ENCODE data around the gene DENND2A.
"Not testable (repeated sequence)": the region's sequence is repeated elsewhere in the genome, so short reads cannot be mapped to it uniquely, and the experiment has no call there.

The DENND2A gene

GRCh38 chr7:140501966-140502365 lies 138.6 kb downstream of the DENND2A start:
- no peak overlapping the region for H4K12ac ChIP-seq (ENCODE audit: low read depth, low read length)
- H2BK5ac ChIP-seq (ENCODE audit: low read depth, low read length, poor library complexity), result no peak overlapping the region
- H3K36me3 ChIP-seq (ENCODE audit: control insufficient read depth in 1 of 2, insufficient read depth in 2 of 2, low read length in 2 of 2), result no peaks in the 10 kb centered on the region
- no peak overlapping the region for H3K23ac ChIP-seq (ENCODE audit: low read length)
- H4K8ac ChIP-seq (ENCODE audit: low read depth, low read length), result no peak overlapping the region
- no peak overlapping the region for H2AFZ ChIP-seq (ENCODE audit: insufficient read depth, low read length, poor library complexity)
- peaks cover 2 to 7% of the 10 kb centered on the region in 2 experiments for H3K4me1 ChIP-seq (ENCODE audit: control insufficient read depth in 1 of 2, insufficient read depth in 2 of 2, low read length in 2 of 2)
- no peak overlapping the region for H3K4ac ChIP-seq (ENCODE audit: low read depth, low read length)
- H2AK5ac ChIP-seq (ENCODE audit: low read length), result no peak overlapping the region
- no peaks in the 10 kb centered on the region for H3K27me3 ChIP-seq (ENCODE audit: insufficient read depth, low read length)
- H3K4me3 ChIP-seq (ENCODE audit: low read depth, low read length), result no peak overlapping the region
- no peak overlapping the region for H2BK12ac ChIP-seq (ENCODE audit: low read length)
- H3K9ac ChIP-seq (ENCODE audit: low read length), result no peak overlapping the region
- no peak overlapping the region for H3K18ac ChIP-seq (ENCODE audit: low read length)
- H3K4me2 ChIP-seq (ENCODE audit: low read length), result no peak overlapping the region
- no peaks in the 10 kb centered on the region for H3K79me2 ChIP-seq (ENCODE audit: control insufficient read depth, insufficient read depth, low read length, poor library complexity)
- peaks cover 1% of the 10 kb centered on the region for H3K79me1 ChIP-seq (ENCODE audit: low read length)
- H3K27ac ChIP-seq (ENCODE audit: low read depth, low read length), result no peak overlapping the region
- H4K91ac ChIP-seq (ENCODE audit: low read depth, low read length), result no peak overlapping the region
- no peak for DNase-seq
- H3K14ac ChIP-seq (ENCODE audit: low read length), result no peak overlapping the region
- H3K9me3 ChIP-seq (ENCODE audit: insufficient read depth, low read depth, low read length), result peaks cover 1% of the 10 kb centered on the region
- no CpG with 5 or more reads among the region's 5 CpGs for WGBS (ENCODE audit: extremely low coverage, insufficient coverage, insufficient read length)
- no peak overlapping the region for H2BK120ac ChIP-seq (ENCODE audit: insufficient read depth, low read length, poor library complexity)

- not testable (repeated sequence) for H3K14ac ChIP-seq (ENCODE audit: low read length); H3K23ac ChIP-seq (ENCODE audit: low read length); H3K4me2 ChIP-seq (ENCODE audit: low read length); H4K91ac ChIP-seq (ENCODE audit: low read depth, low read length); H4K8ac ChIP-seq (ENCODE audit: low read depth, low read length); H3K18ac ChIP-seq (ENCODE audit: low read length); H3K9ac ChIP-seq (ENCODE audit: low read length); H2BK120ac ChIP-seq (ENCODE audit: insufficient read depth, low read length, poor library complexity); H2BK12ac ChIP-seq (ENCODE audit: low read length); H3K27me3 ChIP-seq (ENCODE audit: insufficient read depth, low read length); H3K27ac ChIP-seq (ENCODE audit: low read depth, low read length); H4K12ac ChIP-seq (ENCODE audit: low read depth, low read length); H2AFZ ChIP-seq (ENCODE audit: insufficient read depth, low read length, poor library complexity); H3K79me2 ChIP-seq (ENCODE audit: control insufficient read depth, insufficient read depth, low read length, poor library complexity); H3K36me3 ChIP-seq (ENCODE audit: control insufficient read depth in 1 of 2, insufficient read depth in 2 of 2, low read length in 2 of 2); H3K4me1 ChIP-seq (ENCODE audit: control insufficient read depth in 1 of 2, insufficient read depth in 2 of 2, low read length in 2 of 2); H3K79me1 ChIP-seq (ENCODE audit: low read length); H3K9me3 ChIP-seq (ENCODE audit: insufficient read depth, low read depth, low read length); H3K4me3 ChIP-seq (ENCODE audit: low read depth, low read length); H3K4ac ChIP-seq (ENCODE audit: low read depth, low read length); H2AK5ac ChIP-seq (ENCODE audit: low read length); H2BK5ac ChIP-seq (ENCODE audit: low read depth, low read length, poor library complexity)
- WGBS (ENCODE audit: extremely low coverage, insufficient coverage, insufficient read length), result no CpG with 5 or more reads among the region's 7 CpGs
- peak; percentile 25 to 60 for DNase-seq
These were observed 142.8 kb downstream of the DENND2A start for GRCh38 chr7:140497807-140498206.

- Histone ChIP-seq H4K12ac (ENCODE audit: low read depth, low read length) (no peak overlapping the region), H3K4ac (ENCODE audit: low read depth, low read length) (no peak overlapping the region), H3K18ac (ENCODE audit: low read length) (no peak overlapping the region), H3K9ac (ENCODE audit: low read length) (no peak overlapping the region), H3K27ac (ENCODE audit: low read depth, low read length) (no peak overlapping the region), H3K79me1 (ENCODE audit: low read length) (no peaks in the 10 kb centered on the region), H3K79me2 (ENCODE audit: control insufficient read depth, insufficient read depth, low read length, poor library complexity) (no peaks in the 10 kb centered on the region), H2AK5ac (ENCODE audit: low read length) (no peak overlapping the region), H3K4me3 (ENCODE audit: low read depth, low read length) (no peak overlapping the region), H3K14ac (ENCODE audit: low read length) (no peak overlapping the region), H2BK120ac (ENCODE audit: insufficient read depth, low read length, poor library complexity) (no peak overlapping the region), H3K4me2 (ENCODE audit: low read length) (no peak overlapping the region), H2BK5ac (ENCODE audit: low read depth, low read length, poor library complexity) (no peak overlapping the region), H3K27me3 (ENCODE audit: insufficient read depth, low read length) (no peaks in the 10 kb centered on the region), H2BK12ac (ENCODE audit: low read length) (no peak overlapping the region), H3K23ac (ENCODE audit: low read length) (no peak overlapping the region), H3K36me3 (ENCODE audit: control insufficient read depth in 1 of 2, insufficient read depth in 2 of 2, low read length in 2 of 2) (no peaks in the 10 kb centered on the region), H4K91ac (ENCODE audit: low read depth, low read length) (no peak overlapping the region), H3K4me1 (ENCODE audit: control insufficient read depth in 1 of 2, insufficient read depth in 2 of 2, low read length in 2 of 2) (peaks cover 0 to 2% of the 10 kb centered on the region in 2 experiments), H2AFZ (ENCODE audit: insufficient read depth, low read length, poor library complexity) (no peak overlapping the region), H3K9me3 (ENCODE audit: insufficient read depth, low read depth, low read length) (peaks cover 1% of the 10 kb centered on the region), H4K8ac (ENCODE audit: low read depth, low read length) (no peak overlapping the region)
- DNase-seq, result no peak
- WGBS (ENCODE audit: extremely low coverage, insufficient coverage, insufficient read length), result no CpG with 5 or more reads among the region's 5 CpGs
These were observed 143.3 kb downstream of the DENND2A start for GRCh38 chr7:140497241-140497769.

GRCh38 chr7:140495514-140496097 lies 145.0 kb downstream of the DENND2A start:
- Histone ChIP-seq H2AFZ (ENCODE audit: insufficient read depth, low read length, poor library complexity) (no peak overlapping the region), H3K9ac (ENCODE audit: low read length) (no peak overlapping the region), H3K79me1 (ENCODE audit: low read length) (no peaks in the 10 kb centered on the region), H3K18ac (ENCODE audit: low read length) (no peak overlapping the region), H3K27me3 (ENCODE audit: insufficient read depth, low read length) (no peaks in the 10 kb centered on the region), H3K27ac (ENCODE audit: low read depth, low read length) (no peak overlapping the region), H2BK5ac (ENCODE audit: low read depth, low read length, poor library complexity) (no peak overlapping the region), H2BK12ac (ENCODE audit: low read length) (no peak overlapping the region), H3K9me3 (ENCODE audit: insufficient read depth, low read depth, low read length) (peaks cover 1% of the 10 kb centered on the region), H3K4me3 (ENCODE audit: low read depth, low read length) (no peak overlapping the region), H3K4me1 (ENCODE audit: control insufficient read depth in 1 of 2, insufficient read depth in 2 of 2, low read length in 2 of 2) (peaks cover 0 to 2% of the 10 kb centered on the region in 2 experiments), H4K91ac (ENCODE audit: low read depth, low read length) (no peak overlapping the region), H2AK5ac (ENCODE audit: low read length) (no peak overlapping the region), H4K8ac (ENCODE audit: low read depth, low read length) (no peak overlapping the region), H4K12ac (ENCODE audit: low read depth, low read length) (no peak overlapping the region), H3K4ac (ENCODE audit: low read depth, low read length) (no peak overlapping the region), H3K79me2 (ENCODE audit: control insufficient read depth, insufficient read depth, low read length, poor library complexity) (no peaks in the 10 kb centered on the region), H3K4me2 (ENCODE audit: low read length) (no peak overlapping the region), H2BK120ac (ENCODE audit: insufficient read depth, low read length, poor library complexity) (no peak overlapping the region), H3K23ac (ENCODE audit: low read length) (no peak overlapping the region), H3K14ac (ENCODE audit: low read length) (no peak overlapping the region), H3K36me3 (ENCODE audit: control insufficient read depth in 1 of 2, insufficient read depth in 2 of 2, low read length in 2 of 2) (no peaks in the 10 kb centered on the region)
- WGBS (ENCODE audit: extremely low coverage, insufficient coverage, insufficient read length), result no CpG with 5 or more reads among the region's 9 CpGs
- no peak for DNase-seq
